Right cardiac atrium (tissue), 5 donors: ENCODE results near the gene PDE4B. TPM values are rescaled to one million over a fixed set of nuclear protein-coding genes. Genes with fewer than 3 reads are reported as not detected.
A peak's percentile ranks its signal among the peaks of the same experiment; 100 is the strongest.

Experiments
- ATAC-seq, 2 donors: fragments of 200-7000 bp; cut with Tn5 transposase; one replicate each; pipeline versions ENCODE4 v1.8.0 to v1.9.1; 2020; ENCODE audit warnings: moderate library complexity in 2 of 2, mild to moderate bottlenecking in 1 of 2
- DNase-seq, 3 donors: peaks; one replicate each; pipeline ENCODE4 v3.0.0-alpha.2; 2020
- H3K27ac ChIP-seq: one replicate; pipeline ENCODE4 v1.5.1; 2013; ENCODE audit warnings: mild to moderate bottlenecking, low read length, control low read depth, moderate library complexity
- H3K27me3 ChIP-seq: one replicate; pipeline ENCODE4 v1.6.1; 2013; ENCODE audit not compliant: control insufficient read depth, insufficient read depth
- H3K4me1 ChIP-seq: one replicate; pipeline ENCODE4 v1.6.1; 2013; ENCODE audit warnings: low read length; ENCODE audit not compliant: control insufficient read depth, insufficient read depth
- H3K4me3 ChIP-seq: one replicate; pipeline ENCODE4 v1.5.1; 2013; ENCODE audit warnings: low read length, control low read depth
- H3K9me3 ChIP-seq: one replicate; pipeline ENCODE4 v1.6.1; 2013; ENCODE audit warnings: low read length; ENCODE audit not compliant: control insufficient read depth
- WGBS: extraction: QIAGEN DNeasy Blood & Tissue Kit; methylation state at CpG from one replicate; pipeline ENCODE4 v1.1.7; 2013; 5-methylcytosine and 5-hydroxymethylcytosine counted together
- intact Hi-C, 4 donors: fragments of 100-400 bp; cut with DNase I; formaldehyde crosslinking; loops; one replicate each; pipeline versions ENCODE4 v1.11.0 to v1.14.0; 2022 to 2023
- polyA plus RNA-seq: library from polyadenylated mRNA; stranded (reverse); fragments of 200-250 nt; gene quantifications from one replicate; pipeline ENCODE4 v1.2.3, GENCODE V29; 2013
- total RNA-seq, 4 donors: library from RNA; stranded (reverse); fragmentation: NEBNext Ultra II Directional; extraction: Animal tissue kit (Norgen Biotek cat#: 25700); gene quantifications; one replicate each; pipeline ENCODE4 v1.2.1, GENCODE V29; 2021
- donor health status: healthy with polysubstance abuse.
- donor health status: DM: no; HTN: yes; CAD: no.
- donor health status: DM: no; HTN: no; CAD: no.
- donor health status: DM: no; HTN: yes; CAD: no; lungs with severe emphysema.
- donor health status: DM: yes; HTN: yes; CAD: no.

PDE4B gene
- total and polyA plus RNA-seq, 5 donors: 8.2 to 37.5 (median 26.0) TPM

- no peak for ATAC-seq
- H3K4me1 ChIP-seq: peaks cover 8% of the 10 kb centered on the region
- H3K27ac ChIP-seq: no peak overlapping the region
- no peak for DNase-seq
- intact Hi-C loops: no loop called here
- no peak overlapping the region for H3K4me3 ChIP-seq
- H3K27me3 ChIP-seq: no peaks in the 10 kb centered on the region
- no peaks in the 10 kb centered on the region for H3K9me3 ChIP-seq
- WGBS: 92% methylated on average over 3 of the region's 3 CpGs
Measured at GRCh38 chr1:66302184-66302742, 509.6 kb downstream of the PDE4B start.

- H3K4me3 ChIP-seq: no peak overlapping the region
- DNase-seq (no peak), ATAC-seq (no peak)
- H3K27ac ChIP-seq: no peak overlapping the region
- intact Hi-C loops: no loop called here
- peaks cover 8% of the 10 kb centered on the region for H3K4me1 ChIP-seq
- 55% methylated on average over 1 of the region's 1 CpG for WGBS
- H3K27me3 ChIP-seq: no peaks in the 10 kb centered on the region
- H3K9me3 ChIP-seq: no peaks in the 10 kb centered on the region
Measured at GRCh38 chr1:66302815-66303214, 510.1 kb downstream of the PDE4B start.

- intact Hi-C loops: no loop called here
- no peak overlapping the region for H3K27ac ChIP-seq
- ATAC-seq: peak in 1 of 2 donors; percentile 8
- 74% methylated on average over 2 of the region's 2 CpGs for WGBS
- H3K4me1 ChIP-seq: peaks cover 8% of the 10 kb centered on the region
- no peaks in the 10 kb centered on the region for H3K27me3 ChIP-seq
- no peak for DNase-seq
- H3K4me3 ChIP-seq: no peak overlapping the region
- no peaks in the 10 kb centered on the region for H3K9me3 ChIP-seq
Measured at GRCh38 chr1:66303646-66304045, 511.0 kb downstream of the PDE4B start.

- Histone ChIP-seq H3K9me3 (no peaks in the 10 kb centered on the region), H3K4me3 (no peak overlapping the region), H3K4me1 (peaks cover 8% of the 10 kb centered on the region), H3K27me3 (no peaks in the 10 kb centered on the region), H3K27ac (no peak overlapping the region)
- 96% methylated on average over 2 of the region's 2 CpGs for WGBS
- intact Hi-C loops: no loop called here
- ATAC-seq (no peak), DNase-seq (no peak)
Measured at GRCh38 chr1:66304128-66304527, 511.4 kb downstream of the PDE4B start.

GRCh38 chr1:66305927-66306326 is 513.2 kb downstream of the PDE4B start:
- H3K4me1 ChIP-seq: peaks cover 6% of the 10 kb centered on the region
- no peaks in the 10 kb centered on the region for H3K27me3 ChIP-seq
- WGBS: 96% methylated on average over 4 of the region's 4 CpGs
- no peak overlapping the region for H3K4me3 ChIP-seq
- ATAC-seq: no peak
- no peak overlapping the region for H3K27ac ChIP-seq
- intact Hi-C loops: no loop called here
- no peaks in the 10 kb centered on the region for H3K9me3 ChIP-seq
- no peak for DNase-seq

- Histone ChIP-seq H3K4me3 (no peak overlapping the region), H3K9me3 (no peaks in the 10 kb centered on the region), H3K4me1 (peaks cover 1% of the 10 kb centered on the region), H3K27me3 (no peaks in the 10 kb centered on the region), H3K27ac (no peak overlapping the region)
- WGBS: 97% methylated on average over 5 of the region's 5 CpGs
- ATAC-seq: no peak
- no peak for DNase-seq
- intact Hi-C loops: no loop called here
Measured at GRCh38 chr1:66309006-66309741, 516.5 kb downstream of the PDE4B start.

- DNase-seq: no peak
- Histone ChIP-seq H3K27ac (no peak overlapping the region), H3K4me3 (no peak overlapping the region), H3K9me3 (no peaks in the 10 kb centered on the region), H3K27me3 (no peaks in the 10 kb centered on the region), H3K4me1 (peaks cover 1% of the 10 kb centered on the region)
- no peak for ATAC-seq
- intact Hi-C loops: no loop called here
- 81% methylated on average over 4 of the region's 4 CpGs for WGBS
Measured at GRCh38 chr1:66311092-66311491, 518.4 kb downstream of the PDE4B start.

GRCh38 chr1:66311628-66312027 is 518.9 kb downstream of the PDE4B start:
- no peak for DNase-seq
- no peak for ATAC-seq
- H3K27ac ChIP-seq: no peak overlapping the region
- H3K4me3 ChIP-seq: no peak overlapping the region
- no peaks in the 10 kb centered on the region for H3K27me3 ChIP-seq
- 95% methylated on average over 6 of the region's 6 CpGs for WGBS
- intact Hi-C loops: no loop called here
- peaks cover 1% of the 10 kb centered on the region for H3K4me1 ChIP-seq
- no peaks in the 10 kb centered on the region for H3K9me3 ChIP-seq

GRCh38 chr1:66312271-66312990 is 519.7 kb downstream of the PDE4B start:
- Histone ChIP-seq H3K4me1 (peaks cover 4% of the 10 kb centered on the region), H3K4me3 (no peak overlapping the region), H3K27ac (no peak overlapping the region), H3K27me3 (no peaks in the 10 kb centered on the region), H3K9me3 (no peaks in the 10 kb centered on the region)
- intact Hi-C loops: no loop called here
- whole genome bisulfite sequencing: 71% methylated on average over 4 of the region's 4 CpGs
- no peak for ATAC-seq
- DNase-seq: no peak

- Histone ChIP-seq H3K9me3 (no peaks in the 10 kb centered on the region), H3K27me3 (no peaks in the 10 kb centered on the region)
- intact Hi-C loops: no loop called here
Measured at GRCh38 chr1:66313429-66313828, 520.7 kb downstream of the PDE4B start.

GRCh38 chr1:66315671-66316070 is 523.0 kb downstream of the PDE4B start:
- Histone ChIP-seq H3K27ac (no peak overlapping the region), H3K9me3 (no peaks in the 10 kb centered on the region), H3K4me1 (peaks cover 4% of the 10 kb centered on the region), H3K27me3 (no peaks in the 10 kb centered on the region), H3K4me3 (no peak overlapping the region)
- DNase-seq: no peak
- ATAC-seq: peak in 1 of 2 donors; percentile 30
- intact Hi-C loops: no loop called here
- WGBS: 84% methylated on average over 4 of the region's 4 CpGs

More at GRCh38 chr1:66313429-66313828, 520.7 kb downstream of the PDE4B start:
- ATAC-seq: no peak
- H3K4me1 ChIP-seq: peaks cover 4% of the 10 kb centered on the region
- H3K27ac ChIP-seq: no peak overlapping the region
- no peak for DNase-seq
- no peak overlapping the region for H3K4me3 ChIP-seq
